Subcutaneous preadipocyte (primary cell): ENCODE measurements around the gene HABP4. TPM values are rescaled to one million over a fixed set of nuclear protein-coding genes. Genes with fewer than 3 reads are reported as not detected.

ENCODE experiments used
- total RNA-seq: library from RNA; depleted of rRNA; stranded (reverse); fragments of >200 nt; gene quantifications from 2 replicates; pipeline ENCODE4 v1.2.3, GENCODE V29; 2012

Gene HABP4
- 14.1 and 16.5 TPM in 2 replicates for total RNA-seq

GRCh38 chr9:96449845-96450612 is at the start of gene HABP4:
Gene HABP4, plus strand, starts transcription at chr9:96450169. Its CDS starts 111 bp downstream, at chr9:96450280.

GRCh38 chr9:96418083-96418919 is 31.7 kb upstream of the HABP4 start, which contains the start of gene ZNF367:
Gene ZNF367, minus strand, starts transcription at chr9:96418370. Its CDS starts 338 bp downstream, at chr9:96418032.

Other genes starting within 250 kb of the HABP4 start
- gene HSD17B3, start 148.0 kb upstream of the HABP4 start, total RNA-seq, result not detected in 2 replicates
- gene SLC35D2, start 66.5 kb upstream of the HABP4 start, total RNA-seq, result 15.2 and 16.9 TPM in 2 replicates
- 5.5 and 14.9 TPM in 2 replicates for gene ZNF367, start 31.8 kb upstream of the HABP4 start, total RNA-seq
- 26.2 and 41.9 TPM in 2 replicates for gene CDC14B, start 169.7 kb downstream of the HABP4 start, total RNA-seq
- gene PRXL2C, start 205.1 kb downstream of the HABP4 start, total RNA-seq, result 29.7 and 56.6 TPM in 2 replicates